ENCODE results near the gene DOCK1. TPM values are rescaled to one million over a fixed set of nuclear protein-coding genes. Genes with fewer than 3 reads are reported as not detected.

The DOCK1 gene
- total RNA-seq, 2 experiments from 2014 or later: not detected

- Mint-ChIP-seq H3K9me3 (no peaks in the 10 kb centered on the region), H3K4me3 (no peak overlapping the region), H3K4me1 (ENCODE audit: low read depth) (no peaks in the 10 kb centered on the region), H3K27me3 (no peaks in the 10 kb centered on the region), H3K36me3 (ENCODE audit: low read depth) (no peaks in the 10 kb centered on the region), H3K27ac (no peak overlapping the region)
- Histone ChIP-seq H3K27ac (ENCODE audit: low read depth in 1 of 2, low read length in 2 of 2) (no peak overlapping the region), H3K4me3 (ENCODE audit: low read length) (no peak overlapping the region), H3K27me3 (ENCODE audit: control insufficient read depth in 1 of 2, insufficient read depth in 2 of 2, low read length in 2 of 2) (no peaks in the 10 kb centered on the region), H3K36me3 (ENCODE audit: insufficient read depth, low read length) (no peaks in the 10 kb centered on the region), H3K4me1 (ENCODE audit: insufficient read depth, low read length) (no peaks in the 10 kb centered on the region), H3K9me3 (ENCODE audit: control insufficient read depth in 1 of 2, insufficient read depth in 1 of 2, low read length in 2 of 2) (peaks cover 0 to 5% of the 10 kb centered on the region in 2 experiments)
- POLR2A ChIA-PET: no interaction called here
- CTCF ChIA-PET: no interaction called here
- ATAC-seq (ENCODE audit: poor library complexity): no peak
- DNase-seq: no peak
- intact Hi-C loops (cut with DNase I, micrococcal nuclease): no loop called here
- TF ChIP-seq CTCF (IDR thresholded peaks at IDR 0.05): no peak
These were observed 248.0 kb downstream of the DOCK1 start for GRCh38 chr10:127153181-127153580.

GRCh38 chr10:127154831-127155620 is 249.8 kb downstream of the DOCK1 start:
- H3K27me3 Mint-ChIP-seq: no peaks in the 10 kb centered on the region
- no peak overlapping the region for H3K27ac Mint-ChIP-seq
- intact Hi-C loops (cut with DNase I, micrococcal nuclease): no loop called here
- no peaks in the 10 kb centered on the region for H3K27me3 ChIP-seq (ENCODE audit: control insufficient read depth in 1 of 2, insufficient read depth in 2 of 2, low read length in 2 of 2)
- DNase-seq: no peak
- no peak overlapping the region for H3K4me3 Mint-ChIP-seq
- no peak for TF ChIP-seq CTCF (IDR thresholded peaks at IDR 0.05)
- ChIA-PET POLR2A (no interaction called here), CTCF (no interaction called here)
- no peaks in the 10 kb centered on the region for H3K4me1 Mint-ChIP-seq (ENCODE audit: low read depth)
- no peaks in the 10 kb centered on the region for H3K36me3 ChIP-seq (ENCODE audit: insufficient read depth, low read length)
- H3K4me1 ChIP-seq (ENCODE audit: insufficient read depth, low read length): no peaks in the 10 kb centered on the region
- peaks cover 0 to 5% of the 10 kb centered on the region in 2 experiments for H3K9me3 ChIP-seq (ENCODE audit: control insufficient read depth in 1 of 2, insufficient read depth in 1 of 2, low read length in 2 of 2)
- no peaks in the 10 kb centered on the region for H3K36me3 Mint-ChIP-seq (ENCODE audit: low read depth)
- no peak overlapping the region for H3K27ac ChIP-seq (ENCODE audit: low read depth in 1 of 2, low read length in 2 of 2)
- no peak overlapping the region for H3K4me3 ChIP-seq (ENCODE audit: low read length)
- no peak for ATAC-seq (ENCODE audit: poor library complexity)
- no peaks in the 10 kb centered on the region for H3K9me3 Mint-ChIP-seq

GRCh38 chr10:127157089-127157488 is 251.9 kb downstream of the DOCK1 start:
- POLR2A ChIA-PET: no interaction called here

More at GRCh38 chr10:127157089-127157488, 251.9 kb downstream of the DOCK1 start:
- CTCF ChIA-PET: no interaction called here
- no peaks in the 10 kb centered on the region for H3K4me1 Mint-ChIP-seq (ENCODE audit: low read depth)
- no peak overlapping the region for H3K27ac Mint-ChIP-seq
- H3K4me3 Mint-ChIP-seq: no peak overlapping the region
- intact Hi-C loops (cut with DNase I, micrococcal nuclease): no loop called here
- no peaks in the 10 kb centered on the region for H3K27me3 ChIP-seq (ENCODE audit: control insufficient read depth in 1 of 2, insufficient read depth in 2 of 2, low read length in 2 of 2)
- no peaks in the 10 kb centered on the region for H3K9me3 Mint-ChIP-seq
- no peaks in the 10 kb centered on the region for H3K4me1 ChIP-seq (ENCODE audit: insufficient read depth, low read length)
- no peak for TF ChIP-seq CTCF (IDR thresholded peaks at IDR 0.05)
- ATAC-seq (ENCODE audit: poor library complexity): no peak
- DNase-seq: no peak
- H3K27me3 Mint-ChIP-seq: no peaks in the 10 kb centered on the region
- peaks cover 0 to 4% of the 10 kb centered on the region in 2 experiments for H3K9me3 ChIP-seq (ENCODE audit: control insufficient read depth in 1 of 2, insufficient read depth in 1 of 2, low read length in 2 of 2)
- no peaks in the 10 kb centered on the region for H3K36me3 Mint-ChIP-seq (ENCODE audit: low read depth)
- no peak overlapping the region for H3K27ac ChIP-seq (ENCODE audit: low read depth in 1 of 2, low read length in 2 of 2)
- no peaks in the 10 kb centered on the region for H3K36me3 ChIP-seq (ENCODE audit: insufficient read depth, low read length)
- H3K4me3 ChIP-seq (ENCODE audit: low read length): no peak overlapping the region
